K562 (cell line): Measurements from ENCODE around the gene BIK. TPM values are rescaled to one million over a fixed set of nuclear protein-coding genes. Genes with fewer than 3 reads are reported as not detected.

Experiments used
- ATAC-seq: fragments of 200-7000 bp; cut with Tn5 transposase; 3 replicates; pipeline ENCODE4 v1.9.1; 2020; ENCODE audit warnings: moderate library complexity
- BruUV-seq: library from RNA; stranded (reverse); fragments of 400-500 nt; replicated peaks from 2 replicates; lab custom pipeline; 2021; lab: Mats Ljungman, UMichigan
- CTCF ChIA-PET: fragments of 300-600 bp; formaldehyde crosslinking; extraction: SDS; loops from one replicate; lab custom pipeline; 2021; ENCODE audit warnings: low intra/inter-chr PET ratio; lab: Yijun Ruan, JAX
- POLR2A ChIA-PET: fragments of 300-600, 350-650 bp; sonication (Branson Sonifier 250); formaldehyde crosslinking; extraction: SDS; loops from one replicate; lab custom pipeline; 2021; ENCODE audit warnings: antibody characterized with exemption, inconsistent platforms; lab: Yijun Ruan, JAX
- DNase-seq, 4 experiments: peaks; one replicate each; pipeline versions ENCODE4 v3.0.0 to v3.0.0-alpha.2; 2011 to 2018; ENCODE audit warnings: low spot score in 3 of 4, mixed read lengths in 3 of 4; ENCODE audit errors: extremely low read depth in 1 of 4
- FAIRE-seq: peaks from 2 replicates; lab custom pipeline; 2011; peaks lifted over from hg19 to GRCh38; lab: Jason Lieb, UNC
- H2AFZ ChIP-seq: 2 replicates; pipeline ENCODE4 v1.6.0; 2011; ENCODE audit warnings: low read depth, low read length, control low read depth, inconsistent platforms
- H3K27ac ChIP-seq: fragments of 200-600 bp; 3 replicates; pipeline ENCODE4 v1.8.0; 2011; ENCODE audit warnings: low read depth, mild to moderate bottlenecking, control low read depth, inconsistent platforms, low read length, moderate library complexity, mixed read lengths; ENCODE audit errors: extremely low read depth
- H3K27me3 ChIP-seq, 2 experiments: fragments of 300-600 bp in 1 of 2; 2 replicates in 1 of 2; 3 replicates in 1 of 2; pipeline versions ENCODE4 v1.6.0 to v1.8.0; 2011; ENCODE audit warnings: inconsistent platforms in 2 of 2, low read length in 2 of 2, mild to moderate bottlenecking in 1 of 2, mixed read lengths in 1 of 2, moderate library complexity in 1 of 2; ENCODE audit not compliant: control insufficient read depth in 2 of 2, insufficient read depth in 2 of 2
- H3K36me3 ChIP-seq: fragments of 300-600 bp; 3 replicates; pipeline ENCODE4 v1.8.0; 2011; ENCODE audit warnings: mild to moderate bottlenecking, low read length, inconsistent platforms; ENCODE audit not compliant: control insufficient read depth, insufficient read depth
- H3K4me1 ChIP-seq, 2 experiments: fragments of 200-600 bp in 1 of 2; replicated peaks in 1 of 2; 2 replicates in 1 of 2; 3 replicates in 1 of 2; pipeline versions ENCODE4 v1.5.1 to v1.8.0; 2011; ENCODE audit warnings: inconsistent platforms in 2 of 2, low read length in 2 of 2, mild to moderate bottlenecking in 1 of 2, mixed read lengths in 1 of 2, moderate library complexity in 1 of 2; ENCODE audit not compliant: control insufficient read depth in 2 of 2, insufficient read depth in 2 of 2
- H3K4me2 ChIP-seq: 2 replicates; pipeline ENCODE4 v1.6.1; 2011; ENCODE audit warnings: low read length, control low read depth, inconsistent platforms, mixed read lengths; ENCODE audit not compliant: insufficient read depth
- H3K4me3 ChIP-seq: fragments of 200-600 bp; sonication (generic), shearing (Covaris generic); 2 replicates; pipeline ENCODE4 v1.5.1; 2016; ENCODE audit warnings: control low read depth, inconsistent platforms
- H3K79me2 ChIP-seq: fragments of 200-600 bp; 3 replicates; pipeline ENCODE4 v1.8.0; 2011; ENCODE audit warnings: low read length, inconsistent platforms; ENCODE audit not compliant: control insufficient read depth, insufficient read depth
- H3K9ac ChIP-seq, 2 experiments: 2 replicates each; pipeline versions ENCODE4 v1.6.0 to v1.6.1; 2011; ENCODE audit warnings: low read depth in 2 of 2, low read length in 2 of 2, control low read depth in 1 of 2, inconsistent platforms in 1 of 2, mild to moderate bottlenecking in 1 of 2, mixed read lengths in 1 of 2; ENCODE audit not compliant: insufficient read depth in 1 of 2
- H3K9me1 ChIP-seq: one replicate; pipeline ENCODE4 v1.6.0; 2011; ENCODE audit warnings: inconsistent platforms, mild to moderate bottlenecking, low read length, moderate library complexity; ENCODE audit not compliant: control insufficient read depth, insufficient read depth
- H3K9me3 ChIP-seq: replicated peaks from 2 replicates; pipeline ENCODE4 v1.5.1; 2011; ENCODE audit warnings: low read depth, low read length, inconsistent platforms; ENCODE audit not compliant: control insufficient read depth, insufficient read depth
- H4K20me1 ChIP-seq: replicated peaks from 2 replicates; pipeline ENCODE4 v1.6.1; 2011; ENCODE audit warnings: low read length, inconsistent platforms, mixed read lengths; ENCODE audit not compliant: control insufficient read depth, insufficient read depth
- BACH1 ChIP-seq: fragments of 200-800 bp; sonication (Bioruptor generic); IDR thresholded peaks from 2 replicates; pipeline ENCODE4 v1.6.1; 2016; ENCODE audit warnings: missing genetic modification characterization, missing compliant biosample characterization
- CBX2 ChIP-seq: fragments of 200-600 bp; sonication (generic); IDR thresholded peaks from one replicate; pipeline ENCODE4 v1.6.1; 2012; ENCODE audit warnings: mild to moderate bottlenecking, low read length, inconsistent platforms; ENCODE audit not compliant: insufficient read depth, poor library complexity, severe bottlenecking
- CHCHD3 ChIP-seq: fragments of 250-450 bp; sonication (Bioruptor Pico); IDR thresholded peaks from 2 replicates; pipeline ENCODE4 v2.1.2; 2022; ENCODE audit warnings: mild to moderate bottlenecking
- DDX20 ChIP-seq: fragments of 450-650 bp; IDR thresholded peaks from 2 replicates; pipeline ENCODE4 v1.6.1; 2016; ENCODE audit warnings: missing genetic modification characterization, low read depth, mild to moderate bottlenecking, missing compliant biosample characterization, moderate library complexity
- ETS1 ChIP-seq: conservative IDR thresholded peaks from 2 replicates; pipeline ENCODE4 v1.6.1; 2011; ENCODE audit warnings: low read depth, mild to moderate bottlenecking, low read length; ENCODE audit not compliant: control insufficient read depth
- GABPA ChIP-seq: fragments of 200-800 bp; sonication (Bioruptor generic); conservative IDR thresholded peaks from 2 replicates; pipeline ENCODE4 v1.6.1; 2016; ENCODE audit warnings: low read depth, missing genetic modification characterization, missing compliant biosample characterization
- JUND ChIP-seq, 2 experiments: IDR thresholded peaks; 2 replicates in 1 of 2; 3 replicates in 1 of 2; pipeline ENCODE4 v1.6.1; 2011; ENCODE audit warnings: borderline replicate concordance in 2 of 2, low read depth in 2 of 2, low read length in 2 of 2, improper control_type of control experiment in 1 of 2, missing biosample characterization in 1 of 2, missing genetic modification characterization in 1 of 2, missing genetic modification reagents in 1 of 2
- MNT ChIP-seq, 2 experiments: fragments of 450-650 bp; conservative IDR thresholded peaks; 2 replicates each; pipeline ENCODE4 v1.6.1; 2017; ENCODE audit warnings: mild to moderate bottlenecking in 2 of 2, moderate library complexity in 2 of 2
- PML ChIP-seq: IDR thresholded peaks from 2 replicates; pipeline ENCODE4 v1.6.1; 2012; ENCODE audit warnings: low read length, inconsistent platforms
- RBFOX2 ChIP-seq: fragments of 200-400 bp; formaldehyde crosslinking; IDR thresholded peaks from 2 replicates; pipeline ENCODE4 v1.6.1; 2017; ENCODE audit warnings: low read depth, mild to moderate bottlenecking, low read length, moderate library complexity
- STAT5B ChIP-seq: fragments of 250-450 bp; sonication (Bioruptor Pico); IDR thresholded peaks from 2 replicates; pipeline ENCODE4 v1.8.0; 2021; ENCODE audit warnings: mild to moderate bottlenecking, inconsistent platforms
- UBTF ChIP-seq, 2 experiments: IDR thresholded peaks; 2 replicates each; pipeline ENCODE4 v1.6.1; 2012; ENCODE audit warnings: improper control_type of control experiment in 2 of 2, low read depth in 2 of 2, low read length in 2 of 2, borderline replicate concordance in 1 of 2
- ZNF253 ChIP-seq: fragments of 250-450 bp; sonication (Bioruptor Pico); conservative IDR thresholded peaks from 2 replicates; pipeline ENCODE4 v1.6.1; 2021; ENCODE audit warnings: mild to moderate bottlenecking
- ZNF354B ChIP-seq: fragments of 250-450 bp; sonication (Bioruptor Pico); IDR thresholded peaks from 2 replicates; pipeline ENCODE4 v1.4.0; 2020
- WGBS: fragments of 100-300 bp; shearing (Covaris generic); methylation state at CpG from one replicate; pipeline ENCODE4 v1.1.6; 2016; ENCODE audit warnings: low coverage, mixed read lengths; ENCODE audit not compliant: insufficient coverage; ENCODE audit errors: missing lambda C conversion rate; 5-methylcytosine and 5-hydroxymethylcytosine counted together
- in situ Hi-C: fragments of 300-500 bp; cut with MboI; formaldehyde crosslinking; loops from 4 replicates; pipeline ENCODE4 v1.15.0; 2018; ENCODE audit warnings: inconsistent platforms, mixed read lengths
- intact Hi-C: fragments of 100-400 bp; cut with micrococcal nuclease; formaldehyde crosslinking; loops from 2 replicates; pipeline ENCODE4 v1.14.2; 2022
- polyA plus RNA-seq, 8 experiments: library from polyadenylated mRNA; depleted of rRNA in 4 of 8; stranded (reverse) in 5 of 8; unstranded in 3 of 8; fragments of >200 nt; fragmentation: Nextera tagmentation in 2 of 8; fragmentation: Illumina TruSeq in 1 of 8; extraction: Ambion mirVana in 2 of 8; extraction: Trizol in 1 of 8; gene quantifications; 2 replicates each; pipeline versions ENCODE4 v1.2.1 to v1.2.3, GENCODE V29; 2011 to 2014; ENCODE audit warnings: inconsistent platforms in 1 of 8, missing spikeins in 1 of 8
- total RNA-seq, 7 experiments: library from RNA; depleted of rRNA in 6 of 7; stranded (reverse); fragments of >200 nt in 6 of 7; fragmentation: Illumina TruSeq in 2 of 7; extraction: Trizol in 2 of 7; gene quantifications; 2 replicates each; pipeline versions ENCODE4 v1.2.1 to v1.2.3, GENCODE V29; 2011 to 2021; ENCODE audit warnings: low replicate concordance in 1 of 7

The BIK gene
- total and polyA plus RNA-seq, 9 of the 15 experiments (the other 6 are each of a cell fraction or from before 2014, with no cell fraction given), result 0.08 to 0.23 (median 0.18) TPM; not detected in 4

GRCh38 chr22:43152003-43152356 lies 41.4 kb downstream of the BIK start (continued):
- TF ChIP-seq ETS1, result 0 out of 2 replicates have a peak, but pooled peaks have one; percentile 1
- TF ChIP-seq GABPA (tag), result 0 out of 2 replicates have a peak, but pooled peaks have one; percentile 9
- peak; percentile 68 for TF ChIP-seq RBFOX2

- peak overlapping the region; percentile 82 to 96 for H3K9ac ChIP-seq
- FAIRE-seq (no peak), ATAC-seq (peak; percentile 71), DNase-seq (peak in 1 of 4 experiments; percentile 25)
- H3K79me2 ChIP-seq, result peaks cover 31% of the 10 kb centered on the region
- no TSS peak for BruUV-seq
- H3K4me2 ChIP-seq, result peak overlapping the region; percentile 85
- CTCF ChIA-PET, result no interaction called here
- H3K9me3 ChIP-seq, result no peaks in the 10 kb centered on the region
- H3K4me3 ChIP-seq, result peak overlapping the region; percentile 54
- H3K9me1 ChIP-seq, result no peaks in the 10 kb centered on the region
- peak overlapping the region; percentile 76 for H3K27ac ChIP-seq
- no peaks in the 10 kb centered on the region for H3K27me3 ChIP-seq
- POLR2A ChIA-PET, result interaction anchor here (0.6 to 1.0 kb wide), 2 partner anchors 9 to 14 kb away, joined by 3 to 4 read pairs; partner anchors contain the start of gene MCAT
- no peaks in the 10 kb centered on the region for H3K36me3 ChIP-seq
- H3K4me1 ChIP-seq, result peaks cover 0 to 43% of the 10 kb centered on the region in 2 experiments; a peak in 3 of 5 replicates
- H2AFZ ChIP-seq, result peak overlapping the region; percentile 83
- WGBS, result 9% methylated on average over 13 of the region's 22 CpGs
- H4K20me1 ChIP-seq, result 0 out of 2 replicates have a peak, but pooled peaks cover 3% of the 10 kb centered on the region
- in situ Hi-C loops, result no loop called here
- intact Hi-C loops, result no loop called here
- no peak for TF ChIP-seq CBX2
- TF ChIP-seq BACH1 (tag), result no peak
- TF ChIP-seq STAT5B (CRISPR knock-in tag), result no peak
- TF ChIP-seq UBTF (IDR thresholded peaks at IDR 0.05; ENCODE audit: borderline replicate concordance in 1 of 2, low read depth in 2 of 2, low read length in 2 of 2), result no peak
- no peak for TF ChIP-seq DDX20 (tag)
- no peak for TF ChIP-seq ZNF354B (CRISPR knock-in tag)
- TF ChIP-seq CHCHD3 (CRISPR knock-in tag), result no peak
- no peak for TF ChIP-seq PML
- peak in 1 of 2 experiments; percentile 32; a peak in 1 of 4 replicates for TF ChIP-seq MNT (conservative IDR thresholded peaks at IDR 0.05)
- no peak for TF ChIP-seq ZNF253
- TF ChIP-seq JUND (IDR thresholded peaks at IDR 0.05; ENCODE audit: borderline replicate concordance, low read depth, low read length), result no peak
- no peak for TF ChIP-seq JUND (tag; IDR thresholded peaks at IDR 0.05; ENCODE audit: borderline replicate concordance, low read depth, low read length)
These were observed 42.0 kb downstream of the BIK start for GRCh38 chr22:43152357-43153071.
